Caco-2 (cell line): ENCODE measurements around the gene SOWAHB. TPM values are rescaled to one million over a fixed set of nuclear protein-coding genes. Genes with fewer than 3 reads are reported as not detected.

Experiments
- BruUV-seq: library from RNA; stranded (reverse); fragments of 400-500 nt; replicated peaks from 2 replicates; lab custom pipeline; 2021; lab: Mats Ljungman, UMichigan
- CTCF ChIA-PET: fragments of 300-600 bp; sonication (Branson Sonifier 250); formaldehyde crosslinking; loops from one replicate; lab custom pipeline; 2022; ENCODE audit warnings: antibody characterized with exemption; lab: Charles Lee
- POLR2A ChIA-PET: fragments of 300-600 bp; sonication (Branson Sonifier 250); formaldehyde crosslinking; loops from one replicate; lab custom pipeline; 2022; ENCODE audit warnings: antibody characterized with exemption; lab: Charles Lee
- DNase-seq, 2 experiments: peaks; one replicate each; pipeline versions ENCODE4 v3.0.0 to v3.0.0-alpha.2; 2020 to 2022
- H3K27me3 ChIP-seq: replicated peaks from 2 replicates; pipeline ENCODE4 v1.6.0; 2011; ENCODE audit warnings: low read length; ENCODE audit not compliant: control insufficient read depth, insufficient read depth
- H3K36me3 ChIP-seq: 2 replicates; pipeline ENCODE4 v1.5.1; 2011; ENCODE audit warnings: low read length; ENCODE audit not compliant: control insufficient read depth, insufficient read depth
- H3K4me1 ChIP-seq: fragments of 250-450 bp; sonication (Bioruptor Pico); 2 replicates; pipeline ENCODE4 v1.5.1; 2020; ENCODE audit warnings: mild to moderate bottlenecking
- H3K4me3 ChIP-seq: 2 replicates; pipeline ENCODE4 v1.5.1; 2011; ENCODE audit warnings: low read depth, mild to moderate bottlenecking, control low read depth, low read length
- H3K9me3 ChIP-seq: fragments of 250-450 bp; sonication (Bioruptor Pico); 2 replicates; pipeline ENCODE4 v1.5.1; 2020; ENCODE audit warnings: mild to moderate bottlenecking, moderate library complexity
- H3K27ac Mint-ChIP-seq: one replicate; pipeline ENCODE4 v1.8.0; 2022; ENCODE audit warnings: mixed read lengths; ENCODE audit not compliant: unreplicated experiment
- H3K27me3 Mint-ChIP-seq: one replicate; pipeline ENCODE4 v1.8.0; 2022; ENCODE audit warnings: mixed read lengths; ENCODE audit not compliant: insufficient read depth, unreplicated experiment
- H3K36me3 Mint-ChIP-seq: one replicate; pipeline ENCODE4 v1.8.0; 2022; ENCODE audit warnings: mild to moderate bottlenecking, mixed read lengths; ENCODE audit not compliant: insufficient read depth, unreplicated experiment
- H3K4me1 Mint-ChIP-seq: one replicate; pipeline ENCODE4 v1.8.0; 2022; ENCODE audit warnings: low read depth, mixed read lengths; ENCODE audit not compliant: unreplicated experiment
- H3K4me3 Mint-ChIP-seq: one replicate; pipeline ENCODE4 v1.8.0; 2022; ENCODE audit warnings: mild to moderate bottlenecking, moderate library complexity, mixed read lengths; ENCODE audit not compliant: unreplicated experiment
- H3K9me3 Mint-ChIP-seq: one replicate; pipeline ENCODE4 v1.8.0; 2022; ENCODE audit warnings: mixed read lengths; ENCODE audit not compliant: unreplicated experiment
- CTCF ChIP-seq, 2 experiments: fragments of 200-600 bp in 1 of 2; IDR thresholded peaks; 1 replicate in 1 of 2; 2 replicates in 1 of 2; pipeline versions ENCODE4 v1.5.1 to v1.8.0; 2011 to 2022; ENCODE audit warnings: antibody characterized with exemption in 1 of 2, control low read depth in 1 of 2, inconsistent platforms in 1 of 2, low read depth in 1 of 2, low read length in 1 of 2, mild to moderate bottlenecking in 1 of 2, moderate library complexity in 1 of 2; ENCODE audit not compliant: insufficient read depth in 1 of 2, severe bottlenecking in 1 of 2, unreplicated experiment in 1 of 2
- intact Hi-C: fragments of 100-400 bp; cut with micrococcal nuclease; formaldehyde crosslinking; loops from one replicate; pipeline ENCODE4 v1.10.0; 2022; ENCODE audit not compliant: unreplicated experiment
- total RNA-seq: library from RNA; stranded (reverse); gene quantifications from 2 replicates; pipeline ENCODE4 v1.2.3, GENCODE V29; 2022

Gene SOWAHB
- total RNA-seq, 1 experiment from 2014 or later = 6.3 TPM

GRCh38 chr4:76858319-76858718, 39.6 kb downstream of the SOWAHB start:
- DNase-seq = no peak
- intact Hi-C loops = loop anchor here (5.0 kb wide), 1 partner anchor 76 kb away; no protein-coding TSS in a partner anchor
- Mint-ChIP-seq H3K36me3 (no peaks in the 10 kb centered on the region), H3K4me1 (peaks cover 25% of the 10 kb centered on the region), H3K27me3 (no peaks in the 10 kb centered on the region), H3K9me3 (no peaks in the 10 kb centered on the region), H3K27ac (no peak overlapping the region), H3K4me3 (no peak overlapping the region)
- Histone ChIP-seq H3K27me3 (no peaks in the 10 kb centered on the region), H3K9me3 (no peaks in the 10 kb centered on the region), H3K36me3 (no peaks in the 10 kb centered on the region), H3K4me1 (peaks cover 21% of the 10 kb centered on the region), H3K4me3 (no peak overlapping the region)
- POLR2A ChIA-PET = interaction anchor here (0.6 kb wide), 1 partner anchor 40 kb away, joined by 5 read pairs; no protein-coding TSS in a partner anchor
- BruUV-seq = no TSS peak
- CTCF ChIA-PET = no interaction called here
- TF ChIP-seq CTCF (IDR thresholded peaks at IDR 0.05; ENCODE audit: insufficient read depth in 1 of 2, low read depth in 1 of 2, low read length in 1 of 2, severe bottlenecking in 1 of 2, unreplicated experiment in 1 of 2) = no peak

- Mint-ChIP-seq H3K9me3 (no peaks in the 10 kb centered on the region), H3K27ac (no peak overlapping the region), H3K36me3 (no peaks in the 10 kb centered on the region), H3K4me3 (no peak overlapping the region), H3K4me1 (peaks cover 30% of the 10 kb centered on the region), H3K27me3 (no peaks in the 10 kb centered on the region)
- POLR2A ChIA-PET = no interaction called here
- Histone ChIP-seq H3K9me3 (no peaks in the 10 kb centered on the region), H3K27me3 (no peaks in the 10 kb centered on the region), H3K4me1 (peaks cover 21% of the 10 kb centered on the region), H3K36me3 (no peaks in the 10 kb centered on the region), H3K4me3 (no peak overlapping the region)
- no peak for TF ChIP-seq CTCF (IDR thresholded peaks at IDR 0.05; ENCODE audit: insufficient read depth in 1 of 2, low read depth in 1 of 2, low read length in 1 of 2, severe bottlenecking in 1 of 2, unreplicated experiment in 1 of 2)
- CTCF ChIA-PET = no interaction called here
- BruUV-seq = no TSS peak
- no peak for DNase-seq
- intact Hi-C loops = loop anchor here (2.0 to 5.0 kb wide), 2 partner anchors 24 to 75 kb away; no protein-coding TSS in a partner anchor
Measured at GRCh38 chr4:76857074-76857409, 40.9 kb downstream of the SOWAHB start.

GRCh38 chr4:76856243-76857073, 41.5 kb downstream of the SOWAHB start:
- intact Hi-C loops = loop anchor here (1.0 to 5.0 kb wide), 4 partner anchors 24 to 74 kb away; no protein-coding TSS in a partner anchor
- H3K4me3 Mint-ChIP-seq = peak overlapping the region; percentile 24
- Histone ChIP-seq H3K4me3 (no peak overlapping the region), H3K36me3 (no peaks in the 10 kb centered on the region), H3K4me1 (peaks cover 21% of the 10 kb centered on the region), H3K27me3 (no peaks in the 10 kb centered on the region), H3K9me3 (no peaks in the 10 kb centered on the region)
- no peaks in the 10 kb centered on the region for H3K36me3 Mint-ChIP-seq
- ChIA-PET CTCF (no interaction called here), POLR2A (no interaction called here)
- DNase-seq = peak; percentile 77 to 79
- TF ChIP-seq CTCF (IDR thresholded peaks at IDR 0.05; ENCODE audit: insufficient read depth in 1 of 2, low read depth in 1 of 2, low read length in 1 of 2, severe bottlenecking in 1 of 2, unreplicated experiment in 1 of 2) = no peak
- H3K27me3 Mint-ChIP-seq = no peaks in the 10 kb centered on the region
- H3K4me1 Mint-ChIP-seq = peaks cover 30% of the 10 kb centered on the region
- no peaks in the 10 kb centered on the region for H3K9me3 Mint-ChIP-seq
- BruUV-seq = no TSS peak
- peak overlapping the region; percentile 25 for H3K27ac Mint-ChIP-seq
